Loucy (cell line): ENCODE measurements around the gene BRD4.

Experiments
- H2AFZ ChIP-seq: fragments of 200-600 bp; sonication (generic); 2 replicates; pipeline ENCODE4 v1.6.0; 2016; ENCODE audit warnings: antibody characterized with exemption, mild to moderate bottlenecking, low read length, moderate library complexity
- H3F3A ChIP-seq: fragments of 200-600 bp; 2 replicates; pipeline ENCODE4 v1.6.0; 2016; ENCODE audit warnings: antibody characterized with exemption, low read depth, mild to moderate bottlenecking
- H3K27me3 ChIP-seq: fragments of 200-600 bp; sonication (generic); 2 replicates; pipeline ENCODE4 v1.6.1; 2014; ENCODE audit warnings: low read length, mild to moderate bottlenecking; ENCODE audit not compliant: insufficient read depth, poor library complexity, severe bottlenecking
- H3K36me3 ChIP-seq: fragments of 200-600 bp; sonication (generic); 2 replicates; pipeline ENCODE4 v1.6.1; 2016; ENCODE audit warnings: low read length; ENCODE audit not compliant: insufficient read depth
- H3K4me1 ChIP-seq: fragments of 200-600 bp; sonication (generic); 2 replicates; pipeline ENCODE4 v1.5.1; 2014; ENCODE audit warnings: low read length, mild to moderate bottlenecking; ENCODE audit not compliant: insufficient read depth, poor library complexity, severe bottlenecking
- H3K4me2 ChIP-seq: fragments of 200-600 bp; sonication (generic); 2 replicates; pipeline ENCODE4 v1.6.0; 2014; ENCODE audit warnings: antibody characterized with exemption, low read length, low read depth, mild to moderate bottlenecking; ENCODE audit not compliant: poor library complexity, severe bottlenecking
- H3K4me3 ChIP-seq: fragments of 200-600 bp; sonication (generic); 2 replicates; pipeline ENCODE4 v1.5.1; 2014; ENCODE audit warnings: low read length, mild to moderate bottlenecking, mixed read lengths; ENCODE audit not compliant: poor library complexity, severe bottlenecking
- H3K79me2 ChIP-seq: fragments of 200-600 bp; sonication (generic); 2 replicates; pipeline ENCODE4 v1.6.1; 2014; ENCODE audit warnings: low read length; ENCODE audit not compliant: insufficient read depth
- H3K9ac ChIP-seq: fragments of 200-600 bp; sonication (generic); 2 replicates; pipeline ENCODE4 v1.6.0; 2014; ENCODE audit warnings: mild to moderate bottlenecking, low read depth, low read length, moderate library complexity; ENCODE audit not compliant: poor library complexity, severe bottlenecking
- H3K9me2 ChIP-seq: fragments of 200-600 bp; sonication (generic); replicated peaks from 2 replicates; pipeline ENCODE4 v1.6.1; 2016; ENCODE audit warnings: low read depth, low read length, mixed read lengths
- H3K9me3 ChIP-seq: fragments of 200-600 bp; sonication (generic); 2 replicates; pipeline ENCODE4 v1.6.1; 2014; ENCODE audit warnings: mild to moderate bottlenecking, antibody characterized with exemption, low read length, low read depth; ENCODE audit not compliant: insufficient read depth
- H4K20me1 ChIP-seq: fragments of 200-600 bp; sonication (generic); 2 replicates; pipeline ENCODE4 v1.6.0; 2014; ENCODE audit warnings: antibody characterized with exemption, low read length, mild to moderate bottlenecking; ENCODE audit not compliant: insufficient read depth, poor library complexity, severe bottlenecking
- EZH2phosphoT487 ChIP-seq: fragments of 200-600 bp; IDR thresholded peaks from 2 replicates; pipeline ENCODE4 v1.6.1; 2018; ENCODE audit warnings: antibody characterized with exemption, mild to moderate bottlenecking, moderate library complexity, borderline replicate concordance
- TF ChIP-seq, protein P1 (sequence below): fragments of 200-600 bp; sonication (generic); conservative IDR thresholded peaks from 2 replicates; pipeline ENCODE4 v1.5.1; 2014; ENCODE audit warnings: mild to moderate bottlenecking, antibody characterized with exemption, low read length

BRD4 gene

DNA sequence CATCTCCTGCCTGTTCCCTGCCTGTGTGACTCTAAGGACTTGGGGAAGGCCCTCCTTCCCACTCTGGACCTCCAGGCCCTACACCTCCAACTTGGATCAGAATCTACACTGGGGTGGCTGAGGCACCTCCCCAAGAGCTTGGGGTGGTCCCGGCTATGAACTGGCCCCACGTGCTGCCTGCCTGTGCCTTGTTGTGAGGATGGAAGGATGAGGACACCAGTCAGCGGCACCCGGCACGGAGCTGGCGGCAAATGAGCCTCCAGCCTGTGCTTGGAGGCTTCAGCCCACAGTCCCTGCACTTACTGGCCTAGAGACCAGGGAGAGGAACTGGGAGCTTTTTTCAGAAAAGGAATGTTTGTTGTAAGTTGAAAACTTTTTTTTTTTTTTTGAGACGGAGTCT lies 38.8 kb upstream of the BRD4 start:
- Histone ChIP-seq H3K9me3 (no peaks in the 10 kb centered on the region), H2AFZ (no peak overlapping the region), H4K20me1 (peaks cover 29% of the 10 kb centered on the region), H3K36me3 (peaks cover 69% of the 10 kb centered on the region; the same call in 1 of the 2 replicates), H3K4me3 (no peak overlapping the region), H3F3A (no peaks in the 10 kb centered on the region), H3K9me2 (no peaks in the 10 kb centered on the region), H3K27me3 (no peaks in the 10 kb centered on the region), H3K4me2 (no peak overlapping the region), H3K79me2 (peaks cover 37% of the 10 kb centered on the region), H3K4me1 (no peaks in the 10 kb centered on the region), H3K9ac (no peak overlapping the region)
- TF ChIP-seq, protein P1, sequence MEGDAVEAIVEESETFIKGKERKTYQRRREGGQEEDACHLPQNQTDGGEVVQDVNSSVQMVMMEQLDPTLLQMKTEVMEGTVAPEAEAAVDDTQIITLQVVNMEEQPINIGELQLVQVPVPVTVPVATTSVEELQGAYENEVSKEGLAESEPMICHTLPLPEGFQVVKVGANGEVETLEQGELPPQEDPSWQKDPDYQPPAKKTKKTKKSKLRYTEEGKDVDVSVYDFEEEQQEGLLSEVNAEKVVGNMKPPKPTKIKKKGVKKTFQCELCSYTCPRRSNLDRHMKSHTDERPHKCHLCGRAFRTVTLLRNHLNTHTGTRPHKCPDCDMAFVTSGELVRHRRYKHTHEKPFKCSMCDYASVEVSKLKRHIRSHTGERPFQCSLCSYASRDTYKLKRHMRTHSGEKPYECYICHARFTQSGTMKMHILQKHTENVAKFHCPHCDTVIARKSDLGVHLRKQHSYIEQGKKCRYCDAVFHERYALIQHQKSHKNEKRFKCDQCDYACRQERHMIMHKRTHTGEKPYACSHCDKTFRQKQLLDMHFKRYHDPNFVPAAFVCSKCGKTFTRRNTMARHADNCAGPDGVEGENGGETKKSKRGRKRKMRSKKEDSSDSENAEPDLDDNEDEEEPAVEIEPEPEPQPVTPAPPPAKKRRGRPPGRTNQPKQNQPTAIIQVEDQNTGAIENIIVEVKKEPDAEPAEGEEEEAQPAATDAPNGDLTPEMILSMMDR, result no peak
- no peak for TF ChIP-seq EZH2phosphoT487

DNA sequence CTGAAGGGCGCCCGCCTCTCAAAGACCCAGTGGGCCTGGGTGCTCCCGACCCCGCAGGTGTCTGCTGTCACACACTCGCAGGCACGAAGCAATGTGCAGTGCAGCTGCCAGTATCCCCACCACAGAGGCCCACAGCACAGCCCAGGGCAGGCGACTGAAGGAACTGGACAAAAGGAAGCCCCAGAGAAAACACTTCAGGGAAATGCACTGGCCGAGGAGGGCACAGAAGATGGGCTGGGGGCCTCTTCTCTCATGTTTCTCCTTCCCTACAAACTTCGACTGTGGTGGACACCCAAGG lies 37.2 kb upstream of the BRD4 start:
- Histone ChIP-seq H4K20me1 (peaks cover 16% of the 10 kb centered on the region), H3K9me2 (no peaks in the 10 kb centered on the region), H3K27me3 (no peaks in the 10 kb centered on the region), H3K36me3 (peaks cover 82% of the 10 kb centered on the region; the same call in 1 of the 2 replicates), H3K79me2 (peaks cover 22% of the 10 kb centered on the region; the same call in 1 of the 2 replicates), H3K9me3 (no peaks in the 10 kb centered on the region), H3K4me1 (no peaks in the 10 kb centered on the region), H2AFZ (no peak overlapping the region), H3F3A (no peaks in the 10 kb centered on the region), H3K9ac (no peak overlapping the region), H3K4me3 (no peak overlapping the region), H3K4me2 (no peak overlapping the region)
- TF ChIP-seq EZH2phosphoT487, result no peak
- TF ChIP-seq, protein P1, result no peak

DNA sequence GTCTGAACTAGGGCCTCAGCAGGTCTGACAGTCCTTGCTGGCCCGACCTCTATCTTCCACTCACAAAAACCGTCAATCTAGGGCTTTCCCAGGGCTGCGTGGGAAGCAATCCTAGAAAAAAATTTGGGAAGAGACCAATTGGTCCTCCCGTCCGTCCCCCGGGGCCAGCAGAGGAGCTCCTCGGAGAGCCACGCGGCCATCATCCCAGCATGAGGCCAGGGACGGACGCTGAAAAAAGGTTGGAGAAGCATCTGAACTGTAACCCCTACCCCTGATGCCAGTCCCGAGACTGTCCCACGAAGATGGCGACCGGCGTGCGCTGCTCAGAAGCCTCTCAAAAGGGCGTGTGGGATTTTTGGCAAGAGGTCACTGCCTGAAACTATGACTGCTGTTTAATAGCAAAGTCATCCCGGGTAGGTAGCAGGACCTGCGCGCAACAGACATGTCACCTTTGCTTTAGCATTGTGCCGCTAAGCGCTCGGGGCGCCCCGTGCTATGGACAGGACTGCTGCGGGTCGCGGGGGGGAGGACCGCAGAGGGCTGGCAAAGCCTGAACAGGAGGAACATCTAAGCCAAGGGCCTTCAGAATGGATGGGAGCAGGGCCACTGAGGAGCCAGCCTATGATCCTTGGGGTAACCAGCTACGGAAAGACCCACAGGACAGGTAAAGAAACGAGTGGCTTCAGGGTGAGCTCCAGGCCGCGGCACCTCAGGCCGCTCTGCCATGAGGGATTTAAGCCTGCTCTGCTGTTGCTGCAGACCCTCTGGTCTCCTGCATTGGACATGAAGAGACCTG lies 36.7 kb upstream of the BRD4 start:
- H3K4me3 ChIP-seq, result no peak overlapping the region
- H3K36me3 ChIP-seq, result peaks cover 82% of the 10 kb centered on the region; the same call in 1 of the 2 replicates
- H3K4me2 ChIP-seq, result no peak overlapping the region
- no peaks in the 10 kb centered on the region for H3F3A ChIP-seq
- peaks cover 11% of the 10 kb centered on the region for H4K20me1 ChIP-seq
- H3K4me1 ChIP-seq, result no peaks in the 10 kb centered on the region
- TF ChIP-seq, protein P1, result no peak
- TF ChIP-seq EZH2phosphoT487, result no peak
- H3K79me2 ChIP-seq, result peaks cover 17% of the 10 kb centered on the region; the same call in 1 of the 2 replicates
- H3K27me3 ChIP-seq, result no peaks in the 10 kb centered on the region
- H3K9me3 ChIP-seq, result no peaks in the 10 kb centered on the region
- H3K9ac ChIP-seq, result no peak overlapping the region
- H3K9me2 ChIP-seq, result no peaks in the 10 kb centered on the region
- no peak overlapping the region for H2AFZ ChIP-seq
